SK-N-SH (cell line): ENCODE results near the gene FOXK2. TPM values are rescaled to one million over a fixed set of nuclear protein-coding genes. Genes with fewer than 3 reads are reported as not detected.

Experiments used
- CTCF ChIA-PET: fragments of 300-600, 350-600 bp; formaldehyde crosslinking; extraction: SDS; loops from one replicate; lab custom pipeline; 2021; lab: Yijun Ruan, JAX
- POLR2A ChIA-PET: fragments of 350-600 bp; sonication (Branson Sonifier 250); formaldehyde crosslinking; extraction: SDS; loops from one replicate; lab custom pipeline; 2020; ENCODE audit warnings: antibody characterized with exemption, inconsistent platforms; lab: Yijun Ruan, JAX
- DNase-seq: peaks from one replicate; pipeline ENCODE4 v3.0.0; 2012
- H2AFZ ChIP-seq: fragments of 200-600 bp; sonication (generic); 2 replicates; pipeline ENCODE4 v1.8.1; 2016; ENCODE audit warnings: antibody characterized with exemption, mild to moderate bottlenecking, low read depth
- H3F3A ChIP-seq: fragments of 200-600 bp; sonication (generic); replicated peaks from 2 replicates; pipeline ENCODE3; 2016; ENCODE audit warnings: antibody characterized with exemption, mild to moderate bottlenecking; ENCODE audit not compliant: insufficient read depth
- H3K27ac ChIP-seq, 2 experiments: fragments of 200-500 bp in 1 of 2; fragments of 200-600 bp in 1 of 2; sonication (Bioruptor generic) in 1 of 2; sonication (generic), shearing (Covaris generic) in 1 of 2; 2 replicates each; pipeline versions ENCODE4 v1.5.1 to v1.6.1; 2014 to 2016; ENCODE audit warnings: low read depth in 2 of 2, inconsistent platforms in 1 of 2, low read length in 1 of 2, mild to moderate bottlenecking in 1 of 2, mixed read lengths in 1 of 2
- H3K27me3 ChIP-seq: fragments of 200-600 bp; sonication (generic), shearing (Covaris generic); 2 replicates; pipeline ENCODE4 v1.6.1; 2016; ENCODE audit warnings: mixed run types; ENCODE audit not compliant: insufficient read depth
- H3K36me3 ChIP-seq, 2 experiments: fragments of 200-500 bp in 1 of 2; fragments of 200-600 bp in 1 of 2; sonication (Bioruptor generic) in 1 of 2; sonication (generic) in 1 of 2; replicated peaks in 1 of 2; 2 replicates each; pipeline versions ENCODE3 to v1.5.1; 2014 to 2016; ENCODE audit warnings: low read length in 1 of 2, mild to moderate bottlenecking in 1 of 2; ENCODE audit not compliant: insufficient read depth in 2 of 2, control insufficient read depth in 1 of 2
- H3K4me1 ChIP-seq, 2 experiments: fragments of 200-500 bp in 1 of 2; fragments of 200-600 bp in 1 of 2; sonication (Bioruptor generic) in 1 of 2; sonication (generic), shearing (Covaris generic) in 1 of 2; 2 replicates each; pipeline versions ENCODE4 v1.5.1 to v1.6.1; 2014 to 2016; ENCODE audit warnings: low read depth in 1 of 2, low read length in 1 of 2, mixed run types in 1 of 2; ENCODE audit not compliant: insufficient read depth in 2 of 2, control insufficient read depth in 1 of 2
- H3K4me2 ChIP-seq: fragments of 200-600 bp; sonication (generic), shearing (Covaris generic); 2 replicates; pipeline ENCODE4 v1.6.1; 2017; ENCODE audit warnings: mixed run types
- H3K4me3 ChIP-seq, 2 experiments: fragments of 200-500 bp in 1 of 2; fragments of 200-600 bp in 1 of 2; sonication (Bioruptor generic) in 1 of 2; sonication (generic), shearing (Covaris generic) in 1 of 2; 2 replicates each; pipeline versions ENCODE4 v1.5.1 to v1.8.1; 2014 to 2016; ENCODE audit warnings: low read depth in 2 of 2, inconsistent platforms in 1 of 2, low read length in 1 of 2, mild to moderate bottlenecking in 1 of 2, mixed read lengths in 1 of 2, moderate library complexity in 1 of 2
- H3K79me2 ChIP-seq: fragments of 200-600 bp; sonication (generic); 2 replicates; pipeline ENCODE4 v1.8.1; 2017; ENCODE audit warnings: mild to moderate bottlenecking; ENCODE audit not compliant: insufficient read depth
- H3K9ac ChIP-seq: fragments of 200-600 bp; sonication (generic); 2 replicates; pipeline ENCODE4 v1.6.1; 2017; ENCODE audit warnings: mixed run types
- H3K9me2 ChIP-seq: fragments of 200-600 bp; sonication (generic); 2 replicates; pipeline ENCODE4 v1.6.1; 2017; ENCODE audit warnings: mixed run types
- H3K9me3 ChIP-seq: fragments of 200-600 bp; sonication (generic); 2 replicates; pipeline ENCODE4 v1.6.1; 2017; ENCODE audit warnings: mixed run types, mild to moderate bottlenecking, moderate library complexity
- H4K20me1 ChIP-seq: fragments of 200-600 bp; sonication (generic); 2 replicates; pipeline ENCODE4 v1.6.1; 2017; ENCODE audit warnings: mild to moderate bottlenecking, mixed run types; ENCODE audit not compliant: insufficient read depth
- EP300 ChIP-seq, 2 experiments: IDR thresholded peaks; 2 replicates each; pipeline versions ENCODE4 v1.4.0 to v1.6.1; 2012; ENCODE audit warnings: borderline replicate concordance in 1 of 2, low read depth in 1 of 2, low read length in 1 of 2
- EZH2phosphoT487 ChIP-seq: fragments of 200-600 bp; sonication (generic); IDR thresholded peaks from 2 replicates; pipeline ENCODE4 v1.6.1; 2017; ENCODE audit warnings: low read depth, mixed run types, mild to moderate bottlenecking, antibody characterized with exemption, moderate library complexity, borderline replicate concordance
- JUND ChIP-seq: IDR thresholded peaks from 2 replicates; pipeline ENCODE4 v1.4.0; 2012
- MEF2A ChIP-seq: IDR thresholded peaks from 2 replicates; pipeline ENCODE4 v1.4.0; 2012; ENCODE audit warnings: low read depth, borderline replicate concordance
- MXI1 ChIP-seq: IDR thresholded peaks from 2 replicates; pipeline ENCODE4 v1.6.1; 2012; ENCODE audit warnings: mild to moderate bottlenecking, low read depth, low read length, improper control_type of control experiment
- POLR2AphosphoS5 ChIP-seq: IDR thresholded peaks from 2 replicates; pipeline ENCODE4 v1.6.1; 2012; ENCODE audit warnings: low read depth, low read length
- RAD21 ChIP-seq: IDR thresholded peaks from 2 replicates; pipeline ENCODE4 v1.6.1; 2012; ENCODE audit warnings: mild to moderate bottlenecking, low read length
- RCOR1 ChIP-seq: fragments of 150-350 bp; IDR thresholded peaks from 2 replicates; pipeline ENCODE4 v1.6.1; 2017; ENCODE audit warnings: antibody characterized with exemption, low read length
- RFX5 ChIP-seq: IDR thresholded peaks from 2 replicates; pipeline ENCODE4 v1.6.1; 2012; ENCODE audit warnings: mild to moderate bottlenecking, improper control_type of control experiment, low read length
- TCF12 ChIP-seq: IDR thresholded peaks from 2 replicates; pipeline ENCODE4 v1.4.0; 2012
- WGBS: methylation state at CpG from one replicate; pipeline ENCODE4 v1.1.6; 2017; ENCODE audit warnings: low lambda C conversion rate; 5-methylcytosine and 5-hydroxymethylcytosine counted together
- polyA plus RNA-seq, 3 experiments: library from polyadenylated mRNA; depleted of rRNA; stranded (reverse); fragments of >200 nt; gene quantifications; 2 replicates each; pipeline ENCODE4 v1.2.3, GENCODE V29; 2012
- TF ChIP-seq, protein P1 (sequence below): IDR thresholded peaks from 2 replicates; pipeline ENCODE4 v1.6.1; 2012; ENCODE audit warnings: mild to moderate bottlenecking, low read depth, low read length, moderate library complexity
- TF ChIP-seq, protein P2 (sequence below): fragments of 150-350 bp; IDR thresholded peaks from 2 replicates; pipeline ENCODE4 v1.6.1; 2016; ENCODE audit warnings: mild to moderate bottlenecking, low read depth, low read length

The FOXK2 gene
- polyA plus RNA-seq, 1 of the 3 experiments (the other 2 are of a cell fraction), result 36.4 TPM

- Histone ChIP-seq H3K27ac (no peak overlapping the region), H3K79me2 (0 out of 2 replicates have a peak, but pooled peaks cover 2% of the 10 kb centered on the region), H3K4me3 (no peak overlapping the region), H3F3A (peaks cover 10% of the 10 kb centered on the region), H3K9me2 (no peaks in the 10 kb centered on the region), H3K4me1 (no peaks in the 10 kb centered on the region), H3K36me3 (peaks cover 44 to 61% of the 10 kb centered on the region in 2 experiments), H3K4me2 (no peak overlapping the region), H3K27me3 (no peaks in the 10 kb centered on the region), H2AFZ (no peak overlapping the region), H3K9ac (no peak overlapping the region), H4K20me1 (no peaks in the 10 kb centered on the region), H3K9me3 (no peaks in the 10 kb centered on the region)
- DNase-seq, result no peak
- TF ChIP-seq EZH2phosphoT487 (no peak), MXI1 (no peak), RCOR1 (no peak), EP300 (IDR thresholded peaks at IDR 0.05; ENCODE audit: borderline replicate concordance in 1 of 2, low read depth in 1 of 2, low read length in 1 of 2) (no peak), TCF12 (no peak), JUND (no peak), MEF2A (no peak), POLR2AphosphoS5 (no peak), RAD21 (no peak)
- TF ChIP-seq, protein P1, sequence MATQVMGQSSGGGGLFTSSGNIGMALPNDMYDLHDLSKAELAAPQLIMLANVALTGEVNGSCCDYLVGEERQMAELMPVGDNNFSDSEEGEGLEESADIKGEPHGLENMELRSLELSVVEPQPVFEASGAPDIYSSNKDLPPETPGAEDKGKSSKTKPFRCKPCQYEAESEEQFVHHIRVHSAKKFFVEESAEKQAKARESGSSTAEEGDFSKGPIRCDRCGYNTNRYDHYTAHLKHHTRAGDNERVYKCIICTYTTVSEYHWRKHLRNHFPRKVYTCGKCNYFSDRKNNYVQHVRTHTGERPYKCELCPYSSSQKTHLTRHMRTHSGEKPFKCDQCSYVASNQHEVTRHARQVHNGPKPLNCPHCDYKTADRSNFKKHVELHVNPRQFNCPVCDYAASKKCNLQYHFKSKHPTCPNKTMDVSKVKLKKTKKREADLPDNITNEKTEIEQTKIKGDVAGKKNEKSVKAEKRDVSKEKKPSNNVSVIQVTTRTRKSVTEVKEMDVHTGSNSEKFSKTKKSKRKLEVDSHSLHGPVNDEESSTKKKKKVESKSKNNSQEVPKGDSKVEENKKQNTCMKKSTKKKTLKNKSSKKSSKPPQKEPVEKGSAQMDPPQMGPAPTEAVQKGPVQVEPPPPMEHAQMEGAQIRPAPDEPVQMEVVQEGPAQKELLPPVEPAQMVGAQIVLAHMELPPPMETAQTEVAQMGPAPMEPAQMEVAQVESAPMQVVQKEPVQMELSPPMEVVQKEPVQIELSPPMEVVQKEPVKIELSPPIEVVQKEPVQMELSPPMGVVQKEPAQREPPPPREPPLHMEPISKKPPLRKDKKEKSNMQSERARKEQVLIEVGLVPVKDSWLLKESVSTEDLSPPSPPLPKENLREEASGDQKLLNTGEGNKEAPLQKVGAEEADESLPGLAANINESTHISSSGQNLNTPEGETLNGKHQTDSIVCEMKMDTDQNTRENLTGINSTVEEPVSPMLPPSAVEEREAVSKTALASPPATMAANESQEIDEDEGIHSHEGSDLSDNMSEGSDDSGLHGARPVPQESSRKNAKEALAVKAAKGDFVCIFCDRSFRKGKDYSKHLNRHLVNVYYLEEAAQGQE, result no peak
- TF ChIP-seq, protein P2, sequence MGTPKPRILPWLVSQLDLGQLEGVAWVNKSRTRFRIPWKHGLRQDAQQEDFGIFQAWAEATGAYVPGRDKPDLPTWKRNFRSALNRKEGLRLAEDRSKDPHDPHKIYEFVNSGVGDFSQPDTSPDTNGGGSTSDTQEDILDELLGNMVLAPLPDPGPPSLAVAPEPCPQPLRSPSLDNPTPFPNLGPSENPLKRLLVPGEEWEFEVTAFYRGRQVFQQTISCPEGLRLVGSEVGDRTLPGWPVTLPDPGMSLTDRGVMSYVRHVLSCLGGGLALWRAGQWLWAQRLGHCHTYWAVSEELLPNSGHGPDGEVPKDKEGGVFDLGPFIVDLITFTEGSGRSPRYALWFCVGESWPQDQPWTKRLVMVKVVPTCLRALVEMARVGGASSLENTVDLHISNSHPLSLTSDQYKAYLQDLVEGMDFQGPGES, result no peak
- ChIA-PET POLR2A (interaction anchor here (1.7 kb wide), 1 partner anchor 13 kb away, joined by 4 read pairs; no protein-coding TSS in a partner anchor), CTCF (interaction anchor here (0.9 to 5.6 kb wide), 4 partner anchors 10 to 24 kb away, joined by 3 to 35 read pairs (median 4); no protein-coding TSS in a partner anchor)
- WGBS, result 94% methylated on average over 5 of the region's 5 CpGs
Measured at GRCh38 chr17:82479602-82480001, 39.9 kb upstream of the FOXK2 start.

- Histone ChIP-seq H4K20me1 (no peaks in the 10 kb centered on the region), H3K36me3 (peaks cover 44 to 62% of the 10 kb centered on the region in 2 experiments), H2AFZ (no peak overlapping the region), H3K4me2 (no peak overlapping the region), H3K4me3 (no peak overlapping the region), H3K9ac (no peak overlapping the region), H3K27ac (no peak overlapping the region), H3K9me2 (no peaks in the 10 kb centered on the region), H3K79me2 (no peaks in the 10 kb centered on the region), H3K9me3 (no peaks in the 10 kb centered on the region), H3K4me1 (no peaks in the 10 kb centered on the region), H3F3A (peaks cover 10% of the 10 kb centered on the region), H3K27me3 (no peaks in the 10 kb centered on the region)
- 100% methylated on average over 7 of the region's 9 CpGs for WGBS
- no peak for DNase-seq
- POLR2A ChIA-PET, result interaction anchor here (1.7 kb wide), 1 partner anchor 12 kb away, joined by 4 read pairs; no protein-coding TSS in a partner anchor
- CTCF ChIA-PET, result interaction anchor here (0.9 to 5.6 kb wide), 7 partner anchors 11 to 74 kb away, joined by 3 to 35 read pairs (median 3); no protein-coding TSS in a partner anchor
- no peak for TF ChIP-seq RFX5
Measured at GRCh38 chr17:82480318-82480717, 39.2 kb upstream of the FOXK2 start.
